Measurements from ENCODE around the gene THSD4.

Gene THSD4

GRCh38 chr15:71252740-71253047 is 137.4 kb downstream of the THSD4 start:
- TF ChIP-seq GABPA (IDR thresholded peaks at IDR 0.05; ENCODE audit: low read depth), result no peak
- no peak for TF ChIP-seq POLR2AphosphoS5 (IDR thresholded peaks at IDR 0.05; ENCODE audit: low read depth)
- no peak for TF ChIP-seq REST (IDR thresholded peaks at IDR 0.05; ENCODE audit: insufficient replicate concordance, low read depth)
- no peak for TF ChIP-seq CTCF (IDR thresholded peaks at IDR 0.05; ENCODE audit: insufficient read depth, low read length)
- TF ChIP-seq SPI1 (IDR thresholded peaks at IDR 0.05; ENCODE audit: borderline replicate concordance, low read depth), result no peak
- DNase-seq (ENCODE audit: low read depth in 1 of 2, low spot score in 1 of 2), result no peak
- Histone ChIP-seq H3K27ac (replicated peaks) (no peak overlapping the region), H3K4me3 (replicated peaks; ENCODE audit: insufficient read depth, low read length) (no peak overlapping the region), H3K27me3 (ENCODE audit: insufficient read depth, poor library complexity, severe bottlenecking) (no peaks in the 10 kb centered on the region)

GRCh38 chr15:71254491-71254890 is 139.2 kb downstream of the THSD4 start:
- H3K4me3 ChIP-seq (replicated peaks; ENCODE audit: insufficient read depth, low read length), result no peak overlapping the region
- H3K27me3 ChIP-seq (ENCODE audit: insufficient read depth, poor library complexity, severe bottlenecking), result no peaks in the 10 kb centered on the region
- TF ChIP-seq SPI1 (IDR thresholded peaks at IDR 0.05; ENCODE audit: borderline replicate concordance, low read depth) (no peak), CTCF (IDR thresholded peaks at IDR 0.05; ENCODE audit: insufficient read depth, low read length) (no peak), GABPA (IDR thresholded peaks at IDR 0.05; ENCODE audit: low read depth) (no peak), POLR2AphosphoS5 (IDR thresholded peaks at IDR 0.05; ENCODE audit: low read depth) (no peak)
- DNase-seq (ENCODE audit: low read depth in 1 of 2, low spot score in 1 of 2), result no peak
- H3K27ac ChIP-seq (replicated peaks), result no peak overlapping the region

- DNase-seq (ENCODE audit: low read depth in 1 of 2, low spot score in 1 of 2), result no peak
- no peak for TF ChIP-seq GABPA (IDR thresholded peaks at IDR 0.05; ENCODE audit: low read depth)
- no peak for TF ChIP-seq REST (IDR thresholded peaks at IDR 0.05; ENCODE audit: insufficient replicate concordance, low read depth)
- no peak for TF ChIP-seq CTCF (IDR thresholded peaks at IDR 0.05; ENCODE audit: insufficient read depth, low read length)
- TF ChIP-seq SPI1 (IDR thresholded peaks at IDR 0.05; ENCODE audit: borderline replicate concordance, low read depth), result no peak
- TF ChIP-seq POLR2AphosphoS5 (IDR thresholded peaks at IDR 0.05; ENCODE audit: low read depth), result no peak
- H3K27me3 ChIP-seq (ENCODE audit: insufficient read depth, poor library complexity, severe bottlenecking), result no peaks in the 10 kb centered on the region
- no peak overlapping the region for H3K4me3 ChIP-seq (replicated peaks; ENCODE audit: insufficient read depth, low read length)
- H3K27ac ChIP-seq (replicated peaks), result no peak overlapping the region
Measured at GRCh38 chr15:71256934-71257664, 141.8 kb downstream of the THSD4 start.

- TF ChIP-seq REST (IDR thresholded peaks at IDR 0.05; ENCODE audit: insufficient replicate concordance, low read depth) (no peak), SPI1 (IDR thresholded peaks at IDR 0.05; ENCODE audit: borderline replicate concordance, low read depth) (no peak), POLR2AphosphoS5 (IDR thresholded peaks at IDR 0.05; ENCODE audit: low read depth) (no peak), GABPA (IDR thresholded peaks at IDR 0.05; ENCODE audit: low read depth) (no peak), CTCF (IDR thresholded peaks at IDR 0.05; ENCODE audit: insufficient read depth, low read length) (no peak)
- Histone ChIP-seq H3K27me3 (ENCODE audit: insufficient read depth, poor library complexity, severe bottlenecking) (no peaks in the 10 kb centered on the region), H3K27ac (replicated peaks) (no peak overlapping the region), H3K4me3 (replicated peaks; ENCODE audit: insufficient read depth, low read length) (no peak overlapping the region)
- DNase-seq (ENCODE audit: low read depth in 1 of 2, low spot score in 1 of 2), result no peak
Measured at GRCh38 chr15:71259866-71260265, 144.6 kb downstream of the THSD4 start.

Measured in HL-60 (cell line).